ENCODE data around the gene GPR21. TPM values are rescaled to one million over a fixed set of nuclear protein-coding genes. Genes with fewer than 3 reads are reported as not detected.

GPR21 gene
- polyA plus RNA-seq, 1 of the 3 experiments (the other 2 are of a cell fraction): not detected

DNA sequence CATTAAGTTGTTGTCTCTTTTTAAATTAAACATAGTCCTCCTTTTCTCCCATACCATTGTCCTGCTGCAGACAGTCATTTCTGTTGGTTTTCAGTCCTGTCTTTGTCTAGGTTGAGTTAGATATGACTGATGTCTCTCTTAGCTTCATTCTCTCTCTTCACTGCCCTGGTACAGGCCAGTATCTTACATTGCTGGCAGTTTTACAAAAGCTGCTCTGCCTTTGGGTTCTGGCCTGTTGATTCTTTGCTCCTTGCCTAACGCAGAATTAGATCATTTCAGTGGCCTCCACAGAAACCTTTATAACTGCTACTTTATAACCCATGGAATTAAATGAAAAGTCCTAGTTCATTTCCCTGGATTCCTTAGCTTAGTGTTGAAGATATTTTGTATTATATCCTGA lies 33.7 kb downstream of the GPR21 start:
- H3K9ac ChIP-seq: no peak overlapping the region
- H3K4me1 ChIP-seq (ENCODE audit: control insufficient read depth in 1 of 2, insufficient read depth in 2 of 2, low read depth in 1 of 2, low read length in 1 of 2): peaks cover 0 to 32% of the 10 kb centered on the region in 2 experiments
- H3K27ac ChIP-seq (ENCODE audit: low read depth in 2 of 2, low read length in 1 of 2): peak overlapping the region in 1 of 2 experiments; percentile 98; a peak in 1 of 4 replicates
- H3K4me3 ChIP-seq (ENCODE audit: low read depth in 2 of 2, low read length in 1 of 2): no peak overlapping the region
- H3K27me3 ChIP-seq (ENCODE audit: insufficient read depth): no peaks in the 10 kb centered on the region
- DNase-seq: no peak
- no peaks in the 10 kb centered on the region for H3K9me3 ChIP-seq
- no peaks in the 10 kb centered on the region for H3K79me2 ChIP-seq (ENCODE audit: insufficient read depth)
- H3K36me3 ChIP-seq (replicated peaks in 1 of 2; ENCODE audit: control insufficient read depth in 1 of 2, insufficient read depth in 2 of 2, low read length in 1 of 2): peaks cover 39 to 51% of the 10 kb centered on the region in 2 experiments
- no peak overlapping the region for H2AFZ ChIP-seq (ENCODE audit: low read depth)
- no peaks in the 10 kb centered on the region for H3K9me2 ChIP-seq
- ChIA-PET CTCF (interaction anchor here (0.5 to 1.0 kb wide), 4 partner anchors 14 to 283 kb away, joined by 3 read pairs; no protein-coding TSS in a partner anchor), POLR2A (no interaction called here)
- H3F3A ChIP-seq (replicated peaks; ENCODE audit: insufficient read depth): peaks cover 23% of the 10 kb centered on the region
- no peaks in the 10 kb centered on the region for H4K20me1 ChIP-seq (ENCODE audit: insufficient read depth)
- WGBS (ENCODE audit: low lambda C conversion rate): 95% methylated on average over 1 of the region's 1 CpG
- H3K4me2 ChIP-seq: no peak overlapping the region
- no peak for TF ChIP-seq RFX5 (IDR thresholded peaks at IDR 0.05; ENCODE audit: low read length)
- TF ChIP-seq, protein P1, sequence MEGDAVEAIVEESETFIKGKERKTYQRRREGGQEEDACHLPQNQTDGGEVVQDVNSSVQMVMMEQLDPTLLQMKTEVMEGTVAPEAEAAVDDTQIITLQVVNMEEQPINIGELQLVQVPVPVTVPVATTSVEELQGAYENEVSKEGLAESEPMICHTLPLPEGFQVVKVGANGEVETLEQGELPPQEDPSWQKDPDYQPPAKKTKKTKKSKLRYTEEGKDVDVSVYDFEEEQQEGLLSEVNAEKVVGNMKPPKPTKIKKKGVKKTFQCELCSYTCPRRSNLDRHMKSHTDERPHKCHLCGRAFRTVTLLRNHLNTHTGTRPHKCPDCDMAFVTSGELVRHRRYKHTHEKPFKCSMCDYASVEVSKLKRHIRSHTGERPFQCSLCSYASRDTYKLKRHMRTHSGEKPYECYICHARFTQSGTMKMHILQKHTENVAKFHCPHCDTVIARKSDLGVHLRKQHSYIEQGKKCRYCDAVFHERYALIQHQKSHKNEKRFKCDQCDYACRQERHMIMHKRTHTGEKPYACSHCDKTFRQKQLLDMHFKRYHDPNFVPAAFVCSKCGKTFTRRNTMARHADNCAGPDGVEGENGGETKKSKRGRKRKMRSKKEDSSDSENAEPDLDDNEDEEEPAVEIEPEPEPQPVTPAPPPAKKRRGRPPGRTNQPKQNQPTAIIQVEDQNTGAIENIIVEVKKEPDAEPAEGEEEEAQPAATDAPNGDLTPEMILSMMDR (IDR thresholded peaks at IDR 0.05): no peak
- no peak for TF ChIP-seq JUND (IDR thresholded peaks at IDR 0.05)
- no peak for TF ChIP-seq GATA2 (CRISPR knock-in tag; IDR thresholded peaks at IDR 0.05)
- no peak for TF ChIP-seq GABPA (IDR thresholded peaks at IDR 0.05; ENCODE audit: low read depth)
- TF ChIP-seq RXRA (IDR thresholded peaks at IDR 0.05; ENCODE audit: borderline replicate concordance, low read depth): no peak
- no peak for TF ChIP-seq POLR2AphosphoS5 (IDR thresholded peaks at IDR 0.05; ENCODE audit: low read depth, low read length)
- TF ChIP-seq EP300 (IDR thresholded peaks at IDR 0.05; ENCODE audit: borderline replicate concordance in 1 of 2, low read depth in 1 of 2, low read length in 1 of 2): no peak
- TF ChIP-seq TCF12 (IDR thresholded peaks at IDR 0.05): no peak
- TF ChIP-seq SIN3A (IDR thresholded peaks at IDR 0.05; ENCODE audit: borderline replicate concordance, low read depth, low read length): no peak
- TF ChIP-seq, protein P2, sequence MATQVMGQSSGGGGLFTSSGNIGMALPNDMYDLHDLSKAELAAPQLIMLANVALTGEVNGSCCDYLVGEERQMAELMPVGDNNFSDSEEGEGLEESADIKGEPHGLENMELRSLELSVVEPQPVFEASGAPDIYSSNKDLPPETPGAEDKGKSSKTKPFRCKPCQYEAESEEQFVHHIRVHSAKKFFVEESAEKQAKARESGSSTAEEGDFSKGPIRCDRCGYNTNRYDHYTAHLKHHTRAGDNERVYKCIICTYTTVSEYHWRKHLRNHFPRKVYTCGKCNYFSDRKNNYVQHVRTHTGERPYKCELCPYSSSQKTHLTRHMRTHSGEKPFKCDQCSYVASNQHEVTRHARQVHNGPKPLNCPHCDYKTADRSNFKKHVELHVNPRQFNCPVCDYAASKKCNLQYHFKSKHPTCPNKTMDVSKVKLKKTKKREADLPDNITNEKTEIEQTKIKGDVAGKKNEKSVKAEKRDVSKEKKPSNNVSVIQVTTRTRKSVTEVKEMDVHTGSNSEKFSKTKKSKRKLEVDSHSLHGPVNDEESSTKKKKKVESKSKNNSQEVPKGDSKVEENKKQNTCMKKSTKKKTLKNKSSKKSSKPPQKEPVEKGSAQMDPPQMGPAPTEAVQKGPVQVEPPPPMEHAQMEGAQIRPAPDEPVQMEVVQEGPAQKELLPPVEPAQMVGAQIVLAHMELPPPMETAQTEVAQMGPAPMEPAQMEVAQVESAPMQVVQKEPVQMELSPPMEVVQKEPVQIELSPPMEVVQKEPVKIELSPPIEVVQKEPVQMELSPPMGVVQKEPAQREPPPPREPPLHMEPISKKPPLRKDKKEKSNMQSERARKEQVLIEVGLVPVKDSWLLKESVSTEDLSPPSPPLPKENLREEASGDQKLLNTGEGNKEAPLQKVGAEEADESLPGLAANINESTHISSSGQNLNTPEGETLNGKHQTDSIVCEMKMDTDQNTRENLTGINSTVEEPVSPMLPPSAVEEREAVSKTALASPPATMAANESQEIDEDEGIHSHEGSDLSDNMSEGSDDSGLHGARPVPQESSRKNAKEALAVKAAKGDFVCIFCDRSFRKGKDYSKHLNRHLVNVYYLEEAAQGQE (IDR thresholded peaks at IDR 0.05; ENCODE audit: low read depth, low read length): no peak
- TF ChIP-seq, protein P3, sequence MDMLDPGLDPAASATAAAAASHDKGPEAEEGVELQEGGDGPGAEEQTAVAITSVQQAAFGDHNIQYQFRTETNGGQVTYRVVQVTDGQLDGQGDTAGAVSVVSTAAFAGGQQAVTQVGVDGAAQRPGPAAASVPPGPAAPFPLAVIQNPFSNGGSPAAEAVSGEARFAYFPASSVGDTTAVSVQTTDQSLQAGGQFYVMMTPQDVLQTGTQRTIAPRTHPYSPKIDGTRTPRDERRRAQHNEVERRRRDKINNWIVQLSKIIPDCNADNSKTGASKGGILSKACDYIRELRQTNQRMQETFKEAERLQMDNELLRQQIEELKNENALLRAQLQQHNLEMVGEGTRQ (IDR thresholded peaks at IDR 0.05; ENCODE audit: borderline replicate concordance, low read depth, low read length): no peak
- no peak for TF ChIP-seq FOXJ3 (CRISPR knock-in tag; IDR thresholded peaks at IDR 0.05)
- TF ChIP-seq, protein P4, sequence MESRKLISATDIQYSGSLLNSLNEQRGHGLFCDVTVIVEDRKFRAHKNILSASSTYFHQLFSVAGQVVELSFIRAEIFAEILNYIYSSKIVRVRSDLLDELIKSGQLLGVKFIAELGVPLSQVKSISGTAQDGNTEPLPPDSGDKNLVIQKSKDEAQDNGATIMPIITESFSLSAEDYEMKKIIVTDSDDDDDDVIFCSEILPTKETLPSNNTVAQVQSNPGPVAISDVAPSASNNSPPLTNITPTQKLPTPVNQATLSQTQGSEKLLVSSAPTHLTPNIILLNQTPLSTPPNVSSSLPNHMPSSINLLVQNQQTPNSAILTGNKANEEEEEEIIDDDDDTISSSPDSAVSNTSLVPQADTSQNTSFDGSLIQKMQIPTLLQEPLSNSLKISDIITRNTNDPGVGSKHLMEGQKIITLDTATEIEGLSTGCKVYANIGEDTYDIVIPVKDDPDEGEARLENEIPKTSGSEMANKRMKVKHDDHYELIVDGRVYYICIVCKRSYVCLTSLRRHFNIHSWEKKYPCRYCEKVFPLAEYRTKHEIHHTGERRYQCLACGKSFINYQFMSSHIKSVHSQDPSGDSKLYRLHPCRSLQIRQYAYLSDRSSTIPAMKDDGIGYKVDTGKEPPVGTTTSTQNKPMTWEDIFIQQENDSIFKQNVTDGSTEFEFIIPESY (IDR thresholded peaks at IDR 0.05; ENCODE audit: borderline replicate concordance, low read depth): no peak
- TF ChIP-seq FOXM1 (IDR thresholded peaks at IDR 0.05; ENCODE audit: low read depth): no peak
